ENCODE results near the gene HSD17B3. TPM values are rescaled to one million over a fixed set of nuclear protein-coding genes. Genes with fewer than 3 reads are reported as not detected.

Gene HSD17B3
- polyA plus RNA-seq, 4 donors: 1.5 to 83.0 (median 7.5) TPM

Other genes starting within 250 kb of the HSD17B3 start
- gene SLC35D2, start 81.5 kb upstream of the HSD17B3 start, polyA plus RNA-seq: 10 to 100 TPM; 57.2 to 92.7 (median 80.6) TPM
- gene ZNF367, start 116.2 kb upstream of the HSD17B3 start, polyA plus RNA-seq: 1 to 10 TPM in 3 of 4 donors, under 1 TPM in 1; 0.54 to 6.8 (median 3.0) TPM
- gene HABP4, start 148.0 kb upstream of the HSD17B3 start, polyA plus RNA-seq: 1 to 10 TPM; 1.1 to 7.9 (median 4.1) TPM

Data from small intestine (tissue), 4 donors.